ENCODE measurements around the gene ROR1. TPM values are rescaled to one million over a fixed set of nuclear protein-coding genes. Genes with fewer than 3 reads are reported as not detected.

ROR1 gene
- total and polyA plus RNA-seq, 8 donors: 1.4 to 37.3 (median 14.6) TPM

GRCh38 chr1:63954187-63954586, 180.4 kb downstream of the ROR1 start:
- no peak for TF ChIP-seq EP300 (IDR thresholded peaks at IDR 0.05)
- TF ChIP-seq POLR2A (IDR thresholded peaks at IDR 0.05): no peak
- TF ChIP-seq CTCF (IDR thresholded peaks at IDR 0.05): no peak
- TF ChIP-seq POLR2AphosphoS5 (IDR thresholded peaks at IDR 0.05): no peak

GRCh38 chr1:63955370-63956145, 181.7 kb downstream of the ROR1 start:
- Histone ChIP-seq H3K4me1 (peaks cover 0 to 7% (median under 1%) of the 10 kb centered on the region in 4 donors), H3K4me3 (no peak overlapping the region), H3K36me3 (no peaks in the 10 kb centered on the region), H3K9me3 (peaks cover 0 to 20% (median 10%) of the 10 kb centered on the region in 4 donors), H3K27me3 (no peaks in the 10 kb centered on the region), H3K27ac (no peak overlapping the region)
- 84 to 87% (median 86%) methylated on average over 8 of the region's 8 CpGs for WGBS, 5 donors
- intact Hi-C loops (cut with DNase I; ENCODE audit: low total_unique reads): no loop called here
- TF ChIP-seq POLR2A (IDR thresholded peaks at IDR 0.05): no peak
- no peak for TF ChIP-seq EP300 (IDR thresholded peaks at IDR 0.05)
- no peak for TF ChIP-seq CTCF (IDR thresholded peaks at IDR 0.05)
- no peak for TF ChIP-seq POLR2AphosphoS5 (IDR thresholded peaks at IDR 0.05)
- no peak for DNase-seq

More at GRCh38 chr1:63954187-63954586, 180.4 kb downstream of the ROR1 start:
- peaks cover 0 to 20% (median 10%) of the 10 kb centered on the region in 4 donors for H3K4me1 ChIP-seq
- no peaks in the 10 kb centered on the region for H3K27me3 ChIP-seq
- no peak for DNase-seq
- WGBS, 5 donors: 85 to 100% (median 93%) methylated on average over 1 of the region's 1 CpG
- no peak overlapping the region for H3K27ac ChIP-seq
- H3K36me3 ChIP-seq: no peaks in the 10 kb centered on the region
- intact Hi-C loops (cut with DNase I; ENCODE audit: low total_unique reads): no loop called here
- peaks cover 0 to 20% (median 10%) of the 10 kb centered on the region in 4 donors for H3K9me3 ChIP-seq
- H3K4me3 ChIP-seq: no peak overlapping the region

GRCh38 chr1:63958556-63958955, 184.7 kb downstream of the ROR1 start:
- Histone ChIP-seq H3K4me3 (no peak overlapping the region), H3K9me3 (peaks cover 0 to 18% (median 9%) of the 10 kb centered on the region in 4 donors), H3K4me1 (no peaks in the 10 kb centered on the region), H3K36me3 (no peaks in the 10 kb centered on the region), H3K27ac (no peak overlapping the region), H3K27me3 (no peaks in the 10 kb centered on the region)
- no peak for DNase-seq
- WGBS, 5 donors: 85 to 96% (median 90%) methylated on average over 2 of the region's 2 CpGs
- TF ChIP-seq EP300 (IDR thresholded peaks at IDR 0.05): no peak
- TF ChIP-seq CTCF (IDR thresholded peaks at IDR 0.05): no peak
- no peak for TF ChIP-seq POLR2A (IDR thresholded peaks at IDR 0.05)
- no peak for TF ChIP-seq POLR2AphosphoS5 (IDR thresholded peaks at IDR 0.05)
- intact Hi-C loops (cut with DNase I; ENCODE audit: low total_unique reads): no loop called here

GRCh38 chr1:63960326-63960725, 186.5 kb downstream of the ROR1 start:
- Histone ChIP-seq H3K27me3 (no peaks in the 10 kb centered on the region), H3K4me1 (peaks cover 0 to 5% (median under 1%) of the 10 kb centered on the region in 4 donors), H3K27ac (no peak overlapping the region), H3K9me3 (peaks cover 0 to 7% (median 0%) of the 10 kb centered on the region in 4 donors), H3K36me3 (no peaks in the 10 kb centered on the region), H3K4me3 (no peak overlapping the region)
- no peak for TF ChIP-seq CTCF (IDR thresholded peaks at IDR 0.05)
- no peak for TF ChIP-seq POLR2A (IDR thresholded peaks at IDR 0.05)
- TF ChIP-seq POLR2AphosphoS5 (IDR thresholded peaks at IDR 0.05): no peak
- TF ChIP-seq EP300 (IDR thresholded peaks at IDR 0.05): no peak
- DNase-seq: no peak
- intact Hi-C loops (cut with DNase I; ENCODE audit: low total_unique reads): no loop called here
- WGBS, 5 donors: 85 to 91% (median 88%) methylated on average over 5 of the region's 5 CpGs
